Right atrium auricular region (tissue), 2 donors: ENCODE results near the gene ZSWIM3. TPM values are rescaled to one million over a fixed set of nuclear protein-coding genes. Genes with fewer than 3 reads are reported as not detected.

Experiments
- DNase-seq: peaks from one replicate; pipeline ENCODE4 v3.0.0-alpha.2; 2019; ENCODE audit warnings: low spot score
- H3K27ac ChIP-seq, 2 donors: fragments of 200-600 bp; sonication (generic); 1 replicate in 1 of 2; 2 replicates in 1 of 2; pipeline ENCODE4 v1.5.1; 2016 to 2019
- H3K27me3 ChIP-seq, 2 donors: fragments of 200-600 bp; sonication (generic); one replicate each; pipeline versions ENCODE4 v1.5.1 to v1.6.0; 2017 to 2019
- H3K36me3 ChIP-seq: fragments of 200-600 bp; sonication (generic); one replicate; pipeline ENCODE4 v1.5.1; 2016
- H3K4me1 ChIP-seq, 2 donors: fragments of 200-600 bp; sonication (generic); one replicate each; pipeline versions ENCODE4 v1.5.1 to v1.6.0; 2017 to 2019
- H3K4me3 ChIP-seq, 2 donors: fragments of 200-600 bp; sonication (generic); 1 replicate in 1 of 2; 2 replicates in 1 of 2; pipeline ENCODE4 v1.5.1; 2017 to 2019; ENCODE audit warnings: mild to moderate bottlenecking in 1 of 2, moderate library complexity in 1 of 2
- H3K9me3 ChIP-seq, 2 donors: fragments of 200-600 bp; sonication (generic); one replicate each; pipeline ENCODE4 v1.5.1; 2019
- CTCF ChIP-seq, 2 donors: fragments of 200-600 bp; sonication (generic); IDR thresholded peaks; one replicate each; pipeline ENCODE4 v1.5.1; 2019; ENCODE audit warnings: antibody characterized with exemption in 2 of 2
- total RNA-seq, 2 donors: library from RNA; depleted of rRNA; stranded (reverse); fragments of >200 nt; gene quantifications; one replicate each; pipeline ENCODE4 v1.1.0, GENCODE V29; 2016

ZSWIM3 gene
- total RNA-seq, 2 donors from 2014 or later, result 2.4 to 3.7 TPM

- no peak for DNase-seq
- H3K36me3 ChIP-seq, result peaks cover 55% of the 10 kb centered on the region
- no peak overlapping the region for H3K27ac ChIP-seq
- TF ChIP-seq CTCF (IDR thresholded peaks at IDR 0.05), result no peak
- no peaks in the 10 kb centered on the region for H3K9me3 ChIP-seq
- peaks cover 0 to 27% of the 10 kb centered on the region in 2 donors for H3K4me1 ChIP-seq
- no peak overlapping the region for H3K4me3 ChIP-seq
- no peaks in the 10 kb centered on the region for H3K27me3 ChIP-seq
Measured at GRCh38 chr20:45893831-45894230, 36.4 kb downstream of the ZSWIM3 start.

- H3K36me3 ChIP-seq, result peaks cover 65% of the 10 kb centered on the region
- no peak for DNase-seq
- H3K27ac ChIP-seq, result no peak overlapping the region
- peaks cover 0 to 23% of the 10 kb centered on the region in 2 donors for H3K4me1 ChIP-seq
- H3K27me3 ChIP-seq, result no peaks in the 10 kb centered on the region
- H3K9me3 ChIP-seq, result no peaks in the 10 kb centered on the region
- no peak overlapping the region for H3K4me3 ChIP-seq
- TF ChIP-seq CTCF (IDR thresholded peaks at IDR 0.05), result no peak
Measured at GRCh38 chr20:45894797-45895196, 37.4 kb downstream of the ZSWIM3 start.

GRCh38 chr20:45896641-45897161 lies 39.3 kb downstream of the ZSWIM3 start:
- H3K4me1 ChIP-seq, result peaks cover 0 to 14% of the 10 kb centered on the region in 2 donors
- H3K9me3 ChIP-seq, result no peaks in the 10 kb centered on the region
- H3K27ac ChIP-seq, result no peak overlapping the region
- no peak for DNase-seq
- no peaks in the 10 kb centered on the region for H3K27me3 ChIP-seq
- TF ChIP-seq CTCF (IDR thresholded peaks at IDR 0.05), result no peak
- no peak overlapping the region for H3K4me3 ChIP-seq
- peaks cover 78% of the 10 kb centered on the region for H3K36me3 ChIP-seq

- no peak overlapping the region for H3K4me3 ChIP-seq
- H3K36me3 ChIP-seq, result peaks cover 78% of the 10 kb centered on the region
- H3K27me3 ChIP-seq, result no peaks in the 10 kb centered on the region
- no peak for DNase-seq
- H3K27ac ChIP-seq, result no peak overlapping the region
- H3K4me1 ChIP-seq, result peaks cover 0 to 8% of the 10 kb centered on the region in 2 donors
- TF ChIP-seq CTCF (IDR thresholded peaks at IDR 0.05), result no peak
- H3K9me3 ChIP-seq, result no peaks in the 10 kb centered on the region
Measured at GRCh38 chr20:45897289-45897688, 39.9 kb downstream of the ZSWIM3 start.

GRCh38 chr20:45897692-45898091 lies 40.3 kb downstream of the ZSWIM3 start:
- H3K27me3 ChIP-seq, result no peaks in the 10 kb centered on the region
- no peak for DNase-seq
- no peaks in the 10 kb centered on the region for H3K9me3 ChIP-seq
- no peak for TF ChIP-seq CTCF (IDR thresholded peaks at IDR 0.05)
- H3K4me3 ChIP-seq, result no peak overlapping the region
- peaks cover 0 to 4% of the 10 kb centered on the region in 2 donors for H3K4me1 ChIP-seq
- no peak overlapping the region for H3K27ac ChIP-seq
- H3K36me3 ChIP-seq, result peaks cover 78% of the 10 kb centered on the region

GRCh38 chr20:45898285-45898684 lies 40.9 kb downstream of the ZSWIM3 start:
- no peak for TF ChIP-seq CTCF (IDR thresholded peaks at IDR 0.05)
- Histone ChIP-seq H3K27ac (no peak overlapping the region), H3K27me3 (no peaks in the 10 kb centered on the region), H3K4me3 (no peak overlapping the region), H3K9me3 (no peaks in the 10 kb centered on the region), H3K36me3 (peaks cover 79% of the 10 kb centered on the region), H3K4me1 (no peaks in the 10 kb centered on the region)
- DNase-seq, result no peak
